LNCAP (cell line): ENCODE data around the gene MAPK1.

ENCODE experiments used
- TF ChIP-seq, protein P1 (sequence below): fragments of 450-650 bp; IDR thresholded peaks from 2 replicates; pipeline ENCODE4 v1.5.1; 2017; ENCODE audit warnings: mild to moderate bottlenecking

MAPK1 gene

DNA sequence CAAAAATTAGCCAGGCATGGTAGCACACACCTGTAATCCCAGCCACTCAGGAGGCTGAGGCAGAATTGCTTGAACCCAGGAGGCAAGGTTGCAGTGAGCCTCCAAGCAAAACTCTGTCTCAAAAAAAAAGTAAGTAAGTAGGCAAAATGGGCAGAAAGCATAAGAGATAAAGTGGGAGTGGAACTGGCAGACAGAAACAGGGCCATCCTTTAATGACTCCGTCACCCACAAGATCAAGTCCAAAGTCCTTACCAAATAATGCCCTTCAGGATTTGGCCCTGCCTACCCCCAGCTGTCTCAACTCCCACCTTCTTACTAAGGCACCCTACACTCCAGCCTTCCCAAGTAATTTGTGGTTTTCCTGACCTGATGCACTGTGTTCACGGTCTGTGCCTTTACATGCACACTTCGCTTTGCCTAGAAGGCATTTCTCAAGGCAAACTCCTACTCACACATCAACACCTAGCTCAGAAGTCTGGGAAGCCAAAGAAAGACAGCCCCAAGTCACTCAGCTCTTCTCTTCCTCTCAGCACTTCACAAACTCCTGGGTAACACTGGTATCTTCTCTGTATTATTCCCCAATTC, 6.1 kb downstream of the MAPK1 start:
- TF ChIP-seq, protein P1, sequence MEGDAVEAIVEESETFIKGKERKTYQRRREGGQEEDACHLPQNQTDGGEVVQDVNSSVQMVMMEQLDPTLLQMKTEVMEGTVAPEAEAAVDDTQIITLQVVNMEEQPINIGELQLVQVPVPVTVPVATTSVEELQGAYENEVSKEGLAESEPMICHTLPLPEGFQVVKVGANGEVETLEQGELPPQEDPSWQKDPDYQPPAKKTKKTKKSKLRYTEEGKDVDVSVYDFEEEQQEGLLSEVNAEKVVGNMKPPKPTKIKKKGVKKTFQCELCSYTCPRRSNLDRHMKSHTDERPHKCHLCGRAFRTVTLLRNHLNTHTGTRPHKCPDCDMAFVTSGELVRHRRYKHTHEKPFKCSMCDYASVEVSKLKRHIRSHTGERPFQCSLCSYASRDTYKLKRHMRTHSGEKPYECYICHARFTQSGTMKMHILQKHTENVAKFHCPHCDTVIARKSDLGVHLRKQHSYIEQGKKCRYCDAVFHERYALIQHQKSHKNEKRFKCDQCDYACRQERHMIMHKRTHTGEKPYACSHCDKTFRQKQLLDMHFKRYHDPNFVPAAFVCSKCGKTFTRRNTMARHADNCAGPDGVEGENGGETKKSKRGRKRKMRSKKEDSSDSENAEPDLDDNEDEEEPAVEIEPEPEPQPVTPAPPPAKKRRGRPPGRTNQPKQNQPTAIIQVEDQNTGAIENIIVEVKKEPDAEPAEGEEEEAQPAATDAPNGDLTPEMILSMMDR: no peak

DNA sequence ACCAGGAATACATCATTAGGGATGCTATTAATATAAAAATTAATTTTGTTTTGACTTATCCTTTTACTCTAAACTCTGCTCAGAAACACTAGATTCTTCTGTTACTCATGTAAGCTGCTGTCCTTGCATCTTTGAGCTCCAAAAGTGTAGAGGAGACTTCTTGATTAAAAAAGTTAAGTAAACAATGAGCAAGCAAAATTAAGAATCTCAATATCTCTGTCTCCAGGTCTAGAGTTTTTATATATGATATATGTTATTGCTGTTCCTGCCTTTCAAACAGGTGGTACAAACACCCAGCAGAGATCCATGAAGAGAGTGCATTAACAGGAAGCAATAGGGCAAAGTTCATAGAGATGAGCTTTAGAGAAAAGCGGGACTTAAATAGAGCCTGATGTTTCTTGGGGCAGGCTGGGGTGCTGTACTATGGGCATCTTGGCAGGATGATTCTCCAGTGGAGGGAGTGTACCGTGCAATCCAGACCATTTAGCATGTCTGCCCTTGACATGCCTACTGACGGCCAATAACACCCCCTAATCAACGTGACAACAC, 6.9 kb downstream of the MAPK1 start:
- TF ChIP-seq, protein P1: no peak

DNA sequence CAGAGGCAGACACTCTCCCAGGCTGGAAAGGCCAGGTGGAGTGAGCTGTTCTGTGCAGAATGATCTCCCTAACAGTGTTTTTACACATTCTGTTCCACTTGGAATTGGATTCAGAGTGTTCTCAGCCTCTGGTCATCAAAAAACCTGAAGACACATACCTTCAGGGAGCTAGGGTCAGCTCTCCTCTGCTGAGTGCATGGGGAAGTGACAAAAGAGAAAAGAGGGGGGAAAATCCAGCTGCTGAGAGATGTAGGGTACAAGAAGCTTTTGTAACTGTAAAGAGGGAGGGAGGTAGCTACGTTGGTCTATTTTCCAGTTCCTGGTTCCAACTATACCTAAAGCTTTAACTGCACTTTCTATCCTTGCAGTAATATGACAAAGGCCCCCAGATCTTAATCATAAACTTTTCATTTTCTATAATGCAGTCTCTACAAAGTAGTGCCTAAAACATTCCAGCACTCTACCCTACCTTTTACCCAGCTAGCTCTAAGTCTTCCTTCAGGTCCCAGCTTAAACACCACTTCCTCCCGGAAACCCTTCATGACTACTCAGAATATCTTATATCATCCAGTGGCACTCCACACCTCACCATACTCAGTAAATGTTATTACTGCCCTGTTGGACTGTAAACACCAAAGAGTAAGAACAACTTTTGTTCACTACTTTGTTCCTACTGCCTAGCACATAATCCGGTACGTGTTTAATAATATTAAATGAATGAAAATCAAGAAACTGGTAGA, 9.2 kb downstream of the MAPK1 start:
- TF ChIP-seq, protein P1: no peak

DNA sequence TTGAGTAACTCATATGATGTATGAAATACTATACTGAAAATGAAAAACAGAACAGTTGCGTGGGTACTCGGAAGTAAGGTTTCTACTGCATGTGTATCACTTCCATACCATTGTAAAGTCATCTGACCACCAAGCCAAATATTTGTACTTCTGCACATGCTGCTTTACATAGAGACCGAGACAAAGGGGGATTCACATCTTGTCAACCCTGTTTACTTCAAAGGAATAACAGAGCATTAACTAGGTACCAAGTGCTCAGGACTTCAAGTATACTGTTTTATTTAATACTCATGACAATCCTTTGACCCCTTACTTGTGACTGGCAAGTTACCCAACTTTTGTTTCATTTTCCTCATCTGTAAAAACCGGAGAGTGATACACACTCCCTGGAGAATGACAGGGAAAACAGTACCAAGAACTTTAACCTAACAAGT, 9.9 kb downstream of the MAPK1 start:
- TF ChIP-seq, protein P1: no peak

DNA sequence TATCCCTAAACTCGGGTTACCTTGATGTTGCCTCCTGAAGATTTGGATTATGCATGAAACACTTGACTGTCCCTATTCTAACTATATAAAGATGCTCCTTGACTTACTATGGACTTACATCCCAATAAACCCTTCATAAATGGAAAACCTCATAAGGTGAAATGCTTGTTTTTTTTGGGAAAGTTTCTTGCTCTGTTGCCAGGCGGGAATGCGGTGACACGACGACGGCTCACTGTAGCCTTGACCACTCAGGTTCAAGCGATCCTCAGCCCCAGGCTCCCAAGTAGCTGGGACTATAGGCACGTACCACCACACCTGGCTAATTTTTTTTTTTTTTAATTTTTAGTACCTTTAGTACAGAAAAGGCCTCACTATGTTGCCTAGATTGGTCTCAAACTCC, 10.6 kb downstream of the MAPK1 start:
- TF ChIP-seq, protein P1: no peak

DNA sequence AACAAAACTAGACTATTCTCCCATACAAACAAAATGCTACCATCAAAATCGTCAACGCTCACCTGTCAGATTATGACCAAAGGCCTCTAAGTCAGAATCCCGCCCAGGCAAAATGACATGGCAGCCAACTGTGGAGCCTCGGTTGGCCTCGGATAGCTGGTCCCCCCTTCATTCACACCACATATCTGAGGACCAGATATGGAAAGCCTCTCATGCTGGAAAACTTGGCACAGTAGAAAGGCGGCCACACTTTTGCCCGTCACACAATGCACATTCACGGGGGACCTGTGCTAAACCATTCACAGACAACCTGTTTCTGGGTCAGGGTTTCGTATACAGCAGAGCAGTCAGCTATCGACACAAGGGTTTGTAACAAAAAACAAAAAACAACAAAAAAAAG, 11.2 kb downstream of the MAPK1 start:
- TF ChIP-seq, protein P1: no peak

DNA sequence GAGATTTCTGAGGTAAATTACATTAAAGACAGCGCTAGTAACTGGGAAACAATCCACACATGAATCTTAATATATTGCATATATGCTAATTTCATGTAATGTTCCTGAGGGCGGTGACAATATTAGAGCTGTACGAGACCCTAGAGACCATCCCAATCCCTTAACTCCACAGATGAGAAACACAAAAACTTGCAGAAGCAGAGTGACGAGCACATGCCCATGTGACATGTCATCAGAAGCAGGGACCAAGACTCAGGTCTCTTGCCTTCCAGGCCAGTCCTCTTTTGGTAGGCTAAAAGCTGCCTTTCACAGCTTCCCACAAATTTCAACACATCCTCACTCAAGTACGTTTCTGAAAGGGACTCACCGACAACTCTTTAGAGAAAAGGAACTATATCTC, 11.8 kb downstream of the MAPK1 start:
- TF ChIP-seq, protein P1: no peak
